Kidney (tissue), 14 donors: ENCODE measurements around the gene MFSD2B. TPM values are rescaled to one million over a fixed set of nuclear protein-coding genes. Genes with fewer than 3 reads are reported as not detected.
A peak's percentile ranks its signal among the peaks of the same experiment; 100 is the strongest.

Experiments
- DNase-seq, 5 donors: peaks; one replicate each; pipeline ENCODE4 v3.0.0-alpha.2; 2013 to 2020
- FAIRE-seq: peaks from 2 replicates; lab custom pipeline; 2012; peaks lifted over from hg19 to GRCh38; lab: Jason Lieb, UNC
- H3K27ac ChIP-seq, 2 donors: one replicate each; pipeline ENCODE4 v1.7.0; 2013; ENCODE audit warnings: low read depth in 2 of 2, low read length in 2 of 2, inconsistent platforms in 1 of 2
- H3K27me3 ChIP-seq: one replicate; pipeline ENCODE4 v1.7.1; 2013; ENCODE audit warnings: low read length, inconsistent platforms; ENCODE audit not compliant: control insufficient read depth, insufficient read depth
- H3K36me3 ChIP-seq, 3 donors: one replicate each; pipeline versions ENCODE4 v1.7.0 to v1.7.1; 2013; ENCODE audit warnings: low read length in 3 of 3, control low read depth in 1 of 3, inconsistent platforms in 1 of 3; ENCODE audit not compliant: insufficient read depth in 3 of 3, control insufficient read depth in 2 of 3
- H3K4me1 ChIP-seq, 3 donors: one replicate each; pipeline versions ENCODE4 v1.7.0 to v1.7.1; 2013; ENCODE audit warnings: low read length in 3 of 3, inconsistent platforms in 1 of 3, low read depth in 1 of 3; ENCODE audit not compliant: control insufficient read depth in 2 of 3, insufficient read depth in 2 of 3
- H3K4me3 ChIP-seq, 3 donors: one replicate each; pipeline versions ENCODE4 v1.7.0 to v1.8.1; 2013; ENCODE audit warnings: low read length in 3 of 3, control low read depth in 1 of 3, inconsistent platforms in 1 of 3
- H3K9ac ChIP-seq, 3 donors: one replicate each; pipeline versions ENCODE4 v1.7.0 to v1.7.1; 2013; ENCODE audit warnings: low read length in 3 of 3, control low read depth in 1 of 3, inconsistent platforms in 1 of 3
- H3K9me3 ChIP-seq, 3 donors: one replicate each; pipeline versions ENCODE4 v1.7.0 to v1.7.1; 2013; ENCODE audit warnings: low read length in 3 of 3, control low read depth in 1 of 3, inconsistent platforms in 1 of 3; ENCODE audit not compliant: control insufficient read depth in 2 of 3, insufficient read depth in 1 of 3
- intact Hi-C: fragments of 100-400 bp; cut with DNase I; formaldehyde crosslinking; loops from one replicate; pipeline ENCODE4 v1.11.1; 2022
- polyA plus RNA-seq: library from polyadenylated mRNA; stranded (reverse); fragments of 350-450 nt; fragmentation: Illumina TruSeq; extraction: RNeasy Lipid Tissue Mini Kit (QIAGEN cat#74804); gene quantifications from one replicate; pipeline ENCODE4 v1.2.3, GENCODE V29; 2014; ENCODE audit warnings: low read depth, low replicate concordance; ENCODE audit not compliant: insufficient read depth
- total RNA-seq: library from RNA; stranded (reverse); fragmentation: NEBNext Ultra II Directional; extraction: Animal tissue kit (Norgen Biotek cat#: 25700); gene quantifications from one replicate; pipeline ENCODE4 v1.2.1, GENCODE V29; 2021
- TF ChIP-seq, protein P1 (sequence below): IDR thresholded peaks from 3 replicates; pipeline ENCODE4 v1.5.1; 2012; ENCODE audit warnings: mild to moderate bottlenecking, moderate library complexity, borderline replicate concordance; ENCODE audit not compliant: insufficient read depth; ENCODE audit errors: extremely low read depth
- donor health status: control.
- donor health status: control.
- donor health status: control.
- donor health status: control.
- donor health status: control.
- donor health status: DM: yes; HTN: yes; CAD: no.
- donor health status: Normal renal cell carcinoma (clear cell type).

Gene MFSD2B
- total and polyA plus RNA-seq, 2 donors from 2014 or later = 0.54 TPM; not detected in 1

DNA sequence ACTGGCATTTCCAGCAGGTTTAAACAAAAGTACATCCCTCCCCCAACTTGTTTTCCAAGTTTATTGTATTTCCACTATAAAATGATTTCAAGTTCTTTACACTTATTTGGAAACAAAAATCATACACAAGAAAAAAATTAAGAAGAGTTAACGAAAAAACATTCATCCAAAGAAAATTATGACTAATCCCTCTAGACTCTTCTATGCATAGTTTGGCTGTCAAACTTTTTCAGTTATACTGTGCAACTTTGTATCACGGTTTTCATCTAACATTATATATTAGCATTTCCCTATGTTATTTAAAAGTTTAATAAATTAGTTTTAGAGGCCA lies 36.7 kb downstream of the MFSD2B start:
- DNase-seq (peak in 1 of 5 donors; percentile 1), FAIRE-seq (no peak)
- no peak overlapping the region for H3K27ac ChIP-seq
- H3K9me3 ChIP-seq = no peaks in the 10 kb centered on the region
- no peaks in the 10 kb centered on the region for H3K27me3 ChIP-seq
- TF ChIP-seq, protein P1, sequence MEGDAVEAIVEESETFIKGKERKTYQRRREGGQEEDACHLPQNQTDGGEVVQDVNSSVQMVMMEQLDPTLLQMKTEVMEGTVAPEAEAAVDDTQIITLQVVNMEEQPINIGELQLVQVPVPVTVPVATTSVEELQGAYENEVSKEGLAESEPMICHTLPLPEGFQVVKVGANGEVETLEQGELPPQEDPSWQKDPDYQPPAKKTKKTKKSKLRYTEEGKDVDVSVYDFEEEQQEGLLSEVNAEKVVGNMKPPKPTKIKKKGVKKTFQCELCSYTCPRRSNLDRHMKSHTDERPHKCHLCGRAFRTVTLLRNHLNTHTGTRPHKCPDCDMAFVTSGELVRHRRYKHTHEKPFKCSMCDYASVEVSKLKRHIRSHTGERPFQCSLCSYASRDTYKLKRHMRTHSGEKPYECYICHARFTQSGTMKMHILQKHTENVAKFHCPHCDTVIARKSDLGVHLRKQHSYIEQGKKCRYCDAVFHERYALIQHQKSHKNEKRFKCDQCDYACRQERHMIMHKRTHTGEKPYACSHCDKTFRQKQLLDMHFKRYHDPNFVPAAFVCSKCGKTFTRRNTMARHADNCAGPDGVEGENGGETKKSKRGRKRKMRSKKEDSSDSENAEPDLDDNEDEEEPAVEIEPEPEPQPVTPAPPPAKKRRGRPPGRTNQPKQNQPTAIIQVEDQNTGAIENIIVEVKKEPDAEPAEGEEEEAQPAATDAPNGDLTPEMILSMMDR = no peak
- H3K36me3 ChIP-seq = no peaks in the 10 kb centered on the region
- H3K4me3 ChIP-seq = peak overlapping the region; percentile 86 to 94 (median 93)
- peaks cover 0 to 13% (median 8%) of the 10 kb centered on the region in 3 donors for H3K4me1 ChIP-seq
- intact Hi-C loops = no loop called here
- H3K9ac ChIP-seq = peak overlapping the region; percentile 62 to 94 (median 77)

- Histone ChIP-seq H3K4me3 (peak within 1 kb of the TSS; percentile 86 to 94 (median 93)), H3K27me3 (no peaks in the 10 kb centered on the region), H3K4me1 (peaks cover 0 to 13% (median 8%) of the 10 kb centered on the region in 3 donors), H3K27ac (peak within 1 kb of the TSS in 1 of 2 donors; percentile 60), H3K9me3 (no peaks in the 10 kb centered on the region), H3K36me3 (no peaks in the 10 kb centered on the region), H3K9ac (peak within 1 kb of the TSS; percentile 62 to 94 (median 77))
- intact Hi-C loops = no loop called here
- FAIRE-seq (peak; percentile 90), DNase-seq (peak; percentile 96 to 99 (median 98))
- TF ChIP-seq, protein P1 = no peak
Measured at GRCh38 chr2:24046930-24047702, 37.2 kb downstream of the MFSD2B start, which contains the start of gene WDCP. Gene WDCP (minus strand): TSS chr2:24047391. CDS start chr2:24039494, 7,897 bp downstream.

DNA sequence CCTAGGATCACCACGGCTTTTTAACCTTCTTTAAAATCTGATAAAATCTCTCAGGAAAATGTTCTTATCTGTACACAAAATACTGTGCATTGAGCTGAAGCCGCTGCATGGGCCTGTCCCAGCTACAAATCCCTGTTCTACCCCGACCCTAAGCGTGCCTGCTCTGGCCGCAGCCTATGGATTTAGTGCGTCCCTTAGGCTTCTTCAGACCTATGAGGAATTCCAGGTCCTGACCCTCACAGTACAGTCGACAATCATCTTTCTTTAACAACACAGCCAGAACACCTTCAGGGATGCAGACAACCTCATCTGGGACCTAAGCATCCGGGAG lies 37.8 kb downstream of the MFSD2B start:
- Histone ChIP-seq H3K27ac (no peak overlapping the region), H3K27me3 (no peaks in the 10 kb centered on the region), H3K4me1 (peaks cover 0 to 13% (median 8%) of the 10 kb centered on the region in 3 donors), H3K4me3 (peak overlapping the region; percentile 17 to 94 (median 49)), H3K9me3 (no peaks in the 10 kb centered on the region), H3K9ac (peak overlapping the region in 1 of 3 donors; percentile 28), H3K36me3 (no peaks in the 10 kb centered on the region)
- intact Hi-C loops = no loop called here
- no peak for FAIRE-seq
- TF ChIP-seq, protein P1 = no peak
- peak in 1 of 5 donors; percentile 6 for DNase-seq
